Measurements from ENCODE around the gene DRC1. TPM values are rescaled to one million over a fixed set of nuclear protein-coding genes. Genes with fewer than 3 reads are reported as not detected.

Gene DRC1
- total RNA-seq, 1 donor from 2014 or later, result not detected

DNA sequence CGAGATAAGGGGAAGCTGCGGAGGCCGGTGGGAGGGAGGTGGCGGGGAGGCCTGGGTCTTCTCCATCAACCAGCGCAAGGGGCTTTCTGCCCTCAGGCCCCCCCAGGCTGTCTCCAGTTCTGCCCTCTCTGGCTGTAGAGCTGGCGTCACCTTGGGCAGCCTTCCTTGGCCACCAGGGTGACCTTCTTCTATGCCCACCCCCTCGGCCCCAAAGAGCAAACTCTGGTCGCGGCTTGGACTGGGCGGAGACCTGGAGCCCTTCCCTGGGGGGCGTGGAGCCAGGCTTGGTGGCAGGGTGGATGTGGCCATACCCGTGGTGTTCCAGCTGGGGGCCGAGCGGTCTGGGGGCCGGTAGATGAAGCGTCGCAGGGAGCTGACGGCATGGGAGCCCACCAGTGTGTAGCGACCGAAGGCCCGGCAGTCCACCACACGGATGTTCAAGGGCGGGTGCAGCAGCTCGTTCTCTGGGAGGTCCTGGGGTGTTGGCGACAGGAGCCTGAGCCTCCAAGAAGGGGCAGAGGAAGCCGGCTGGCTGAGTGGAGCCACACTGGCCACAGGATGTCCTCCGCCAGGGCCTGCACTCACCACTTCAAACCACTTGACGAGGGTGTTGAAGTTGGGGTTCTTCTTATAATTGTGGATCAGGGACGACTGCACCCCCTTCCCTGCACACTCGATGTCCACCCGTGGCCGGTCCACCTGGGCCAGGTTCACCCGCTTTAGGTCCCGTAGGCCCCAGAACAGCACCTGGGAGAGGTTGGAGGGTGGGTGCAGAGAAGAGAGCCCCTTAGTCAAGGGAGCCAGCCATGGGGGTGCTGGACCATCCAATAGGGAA, 71.3 kb downstream of the DRC1 start:
- no peak for DNase-seq
- intact Hi-C loops (cut with micrococcal nuclease), result no loop called here
- no peak for ATAC-seq

DNA sequence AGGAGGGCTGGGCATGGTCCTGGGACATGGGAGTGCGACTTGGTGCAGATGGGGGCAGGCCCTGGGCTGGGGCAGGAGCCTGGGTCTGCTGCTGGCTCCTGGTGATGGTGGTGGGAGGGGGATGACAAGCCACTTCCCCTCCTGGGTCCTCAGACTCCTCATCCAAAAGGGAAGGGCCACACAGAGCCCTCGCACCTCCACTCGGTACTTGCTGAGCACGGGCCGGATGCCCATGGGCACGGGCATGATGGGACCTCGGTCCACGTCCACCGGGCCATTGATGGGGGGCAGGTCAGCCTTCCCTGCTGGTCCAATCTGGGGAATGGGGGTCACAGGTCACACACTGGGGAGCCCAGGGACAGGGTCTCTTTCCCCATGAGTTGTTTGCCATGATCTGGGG, 72.1 kb downstream of the DRC1 start:
- DNase-seq, result no peak
- intact Hi-C loops (cut with micrococcal nuclease), result no loop called here
- no peak for ATAC-seq

DNA sequence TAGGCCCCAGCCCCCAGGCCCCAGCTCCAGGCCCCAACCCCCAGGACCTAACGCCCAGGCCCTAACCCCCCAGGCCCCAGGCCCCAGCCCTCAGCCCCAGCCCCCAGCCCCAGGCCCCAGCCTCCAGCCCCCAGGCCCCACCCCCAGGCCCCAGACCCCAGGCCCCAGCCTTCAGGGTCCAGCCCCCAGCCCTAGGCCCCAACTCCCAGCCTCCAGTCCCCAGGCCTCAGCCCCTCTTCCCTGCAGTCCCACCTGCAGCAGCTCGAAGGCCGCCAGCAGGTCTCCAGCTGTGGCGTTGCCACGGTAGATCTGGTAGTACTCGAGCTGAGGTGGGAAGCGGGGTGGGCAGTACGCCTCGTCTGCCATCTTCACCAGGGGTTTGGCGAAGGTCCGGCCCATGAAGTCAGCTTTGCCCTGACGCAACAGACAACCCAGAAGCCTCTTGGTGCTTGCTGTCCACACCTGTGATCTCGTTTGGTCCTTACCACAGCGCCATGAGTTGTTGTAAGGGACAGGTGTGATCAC, 72.6 kb downstream of the DRC1 start:
- DNase-seq (no peak), ATAC-seq (no peak)
- intact Hi-C loops (cut with micrococcal nuclease), result no loop called here

DNA sequence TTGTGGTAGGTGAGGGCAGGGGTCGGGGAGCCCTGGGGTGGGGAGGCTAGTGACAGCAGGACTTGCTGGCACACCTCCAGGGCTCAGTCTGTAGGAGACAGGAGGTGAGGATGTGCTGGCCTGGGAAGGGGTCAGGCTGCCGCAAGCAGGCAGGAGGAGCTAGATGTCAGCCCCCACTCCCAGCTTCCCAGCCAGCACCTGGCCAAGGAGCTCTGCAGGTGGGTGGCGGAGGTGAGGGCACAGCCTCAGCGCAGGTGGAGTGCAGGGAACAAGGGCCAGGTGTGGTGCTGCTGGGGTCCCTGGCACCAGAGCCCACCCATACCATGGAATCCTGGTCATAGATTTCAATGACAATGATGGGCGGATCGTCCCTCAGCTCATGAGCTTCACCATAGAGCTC, 73.3 kb downstream of the DRC1 start:
- intact Hi-C loops (cut with micrococcal nuclease), result no loop called here
- ATAC-seq (no peak), DNase-seq (no peak)

DNA sequence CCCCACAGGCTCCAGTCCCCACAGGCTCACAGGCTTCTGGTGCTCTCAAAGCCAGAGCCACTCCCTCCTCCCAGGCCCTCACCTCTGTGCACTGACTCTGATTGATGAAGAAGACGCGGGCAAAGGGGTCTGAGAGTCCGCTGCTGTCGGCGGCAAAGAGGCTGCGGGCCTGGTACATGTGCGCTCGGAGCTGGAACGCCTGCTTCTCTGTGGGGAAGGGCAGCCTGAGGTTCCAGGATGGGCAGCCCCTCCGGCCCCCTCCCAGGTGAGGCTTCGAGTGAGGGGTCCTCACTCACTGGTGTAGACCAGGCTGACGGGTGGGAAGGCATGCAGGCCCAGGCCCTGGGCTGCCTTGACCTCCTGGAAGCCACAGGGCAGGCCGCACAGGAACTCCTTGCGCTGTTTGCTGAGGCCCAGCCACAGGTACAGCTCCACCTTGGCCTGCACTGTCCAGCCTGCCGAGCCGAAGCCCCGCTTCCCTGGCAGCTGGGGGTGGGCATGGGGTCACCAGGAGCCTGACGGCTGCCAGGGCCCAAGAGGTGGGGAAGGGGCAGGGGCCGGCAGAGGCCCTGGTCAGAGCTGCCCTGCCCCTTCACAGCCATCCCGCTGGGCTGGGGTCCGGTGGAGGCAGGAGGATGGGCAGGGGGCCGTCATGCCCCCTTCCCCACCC, 74.2 kb downstream of the DRC1 start:
- DNase-seq (no peak), ATAC-seq (no peak)
- intact Hi-C loops (cut with micrococcal nuclease), result no loop called here

DNA sequence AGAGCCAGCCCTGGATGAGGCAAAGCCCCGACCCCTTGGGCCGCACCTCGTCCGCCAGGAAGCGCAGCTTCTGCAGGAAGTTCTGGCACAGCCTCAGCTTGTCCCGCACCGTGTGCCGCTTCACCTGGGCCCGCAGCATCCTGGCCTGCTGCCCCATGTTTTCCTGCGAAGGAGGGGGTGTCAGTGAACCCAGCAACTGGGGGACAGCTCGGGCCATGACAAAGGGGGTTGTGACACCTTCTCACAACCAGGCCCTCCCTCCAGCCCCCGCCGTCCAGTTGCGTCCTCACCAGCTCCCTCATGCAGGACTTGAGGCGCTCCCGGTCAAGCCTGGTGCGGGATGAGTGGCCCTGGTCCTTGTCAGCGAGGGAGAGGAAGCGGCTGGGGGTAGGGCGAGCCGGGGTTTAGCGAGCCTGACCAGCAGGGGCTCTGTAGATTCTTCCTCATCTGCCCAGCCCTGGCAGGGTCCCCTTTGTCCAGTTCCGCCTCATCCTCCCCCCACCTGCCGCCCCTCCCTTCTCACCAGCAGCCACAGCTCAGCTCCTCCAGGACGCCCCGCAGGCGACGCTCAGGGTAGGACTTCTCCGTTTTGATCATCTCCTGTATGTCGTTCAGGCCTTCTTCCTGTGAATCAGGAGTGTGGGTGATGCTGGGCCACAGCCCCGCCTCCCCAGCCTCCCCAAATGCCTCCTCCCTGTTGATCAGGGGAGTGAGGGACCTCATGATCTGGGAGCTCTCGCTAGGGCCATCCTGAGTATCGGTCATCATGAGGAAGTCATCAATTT, 75.6 kb downstream of the DRC1 start:
- ATAC-seq (no peak), DNase-seq (no peak)
- intact Hi-C loops (cut with micrococcal nuclease), result no loop called here

DNA sequence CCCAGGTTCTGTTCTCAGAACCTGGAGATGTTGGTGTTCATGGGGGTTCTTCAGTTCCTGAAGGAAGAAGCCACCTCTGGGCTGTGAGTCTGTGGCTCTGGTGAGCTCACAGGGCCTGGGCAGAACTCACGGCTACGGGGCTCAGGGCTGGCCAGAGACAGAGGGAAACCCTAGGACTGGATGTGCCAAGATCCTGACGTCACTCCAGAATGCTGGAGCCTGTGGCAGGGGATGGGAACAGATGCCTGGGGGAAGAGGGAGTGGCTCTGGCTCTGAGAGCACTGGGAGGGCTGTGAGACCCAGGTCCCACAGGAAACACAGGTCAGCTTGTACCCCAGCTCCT, 76.2 kb downstream of the DRC1 start, which contains the start of gene OTOF:
Gene OTOF, minus strand, starts transcription at position 214 of the 343 bp plus-strand sequence.
- ATAC-seq (peak; percentile 91), DNase-seq (peak; percentile 64)
- intact Hi-C loops (cut with micrococcal nuclease), result no loop called here

DNA sequence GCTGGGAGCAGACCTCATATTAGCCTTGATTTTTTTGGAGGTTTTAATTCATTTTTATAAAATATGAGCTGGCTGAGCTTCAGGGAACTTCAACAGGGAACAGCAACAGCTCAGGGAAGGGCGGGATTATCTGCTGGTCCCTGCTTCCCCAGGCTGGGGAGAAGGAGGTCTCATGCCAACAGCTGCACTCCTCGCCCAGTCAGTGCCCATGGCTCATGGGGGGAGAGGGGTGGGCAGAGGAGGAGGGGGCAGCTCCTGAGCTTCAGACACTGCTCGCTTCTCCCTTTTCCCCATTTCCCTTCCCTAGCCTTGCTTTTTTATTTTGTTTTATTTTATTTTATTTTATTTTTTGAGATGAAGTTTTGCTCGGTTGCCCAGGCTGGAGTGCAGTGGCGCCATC, 76.6 kb downstream of the DRC1 start:
- peak; percentile 12 for ATAC-seq
- intact Hi-C loops (cut with micrococcal nuclease), result no loop called here
- no peak for DNase-seq

DNA sequence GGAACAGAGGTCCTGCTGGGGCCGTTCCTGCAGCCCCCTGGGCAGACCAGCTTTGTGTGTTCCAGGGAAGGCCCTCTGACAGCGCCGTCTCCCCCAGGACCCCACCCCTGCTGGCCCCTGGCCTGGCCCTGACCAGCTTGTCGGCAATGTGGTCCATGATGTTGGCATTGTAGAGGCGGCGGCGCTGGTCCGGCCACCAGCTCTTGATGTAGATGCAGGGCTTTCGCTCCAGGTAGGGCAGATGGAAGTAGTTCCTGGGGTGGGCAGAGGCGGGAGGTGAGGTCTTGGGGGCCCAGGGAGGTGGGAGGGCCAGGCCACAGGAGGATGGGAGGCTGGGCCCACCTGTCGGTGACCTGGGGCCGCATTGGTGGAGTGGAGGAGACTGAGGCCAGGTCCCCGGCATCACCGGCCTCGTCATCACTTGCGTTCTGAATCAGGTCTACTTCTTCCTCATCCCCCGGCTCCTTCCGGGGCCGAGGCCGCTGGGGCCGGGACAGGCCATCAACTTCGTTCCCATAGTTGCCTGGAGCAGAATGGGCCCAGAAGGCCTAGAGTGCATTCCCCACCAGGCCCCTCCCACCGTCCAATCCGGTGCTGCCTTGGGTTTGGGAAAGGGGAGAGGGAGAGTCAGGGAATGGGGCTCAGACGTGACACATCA, 77.5 kb downstream of the DRC1 start:
- DNase-seq (no peak), ATAC-seq (no peak)
- intact Hi-C loops (cut with micrococcal nuclease), result no loop called here

DNA sequence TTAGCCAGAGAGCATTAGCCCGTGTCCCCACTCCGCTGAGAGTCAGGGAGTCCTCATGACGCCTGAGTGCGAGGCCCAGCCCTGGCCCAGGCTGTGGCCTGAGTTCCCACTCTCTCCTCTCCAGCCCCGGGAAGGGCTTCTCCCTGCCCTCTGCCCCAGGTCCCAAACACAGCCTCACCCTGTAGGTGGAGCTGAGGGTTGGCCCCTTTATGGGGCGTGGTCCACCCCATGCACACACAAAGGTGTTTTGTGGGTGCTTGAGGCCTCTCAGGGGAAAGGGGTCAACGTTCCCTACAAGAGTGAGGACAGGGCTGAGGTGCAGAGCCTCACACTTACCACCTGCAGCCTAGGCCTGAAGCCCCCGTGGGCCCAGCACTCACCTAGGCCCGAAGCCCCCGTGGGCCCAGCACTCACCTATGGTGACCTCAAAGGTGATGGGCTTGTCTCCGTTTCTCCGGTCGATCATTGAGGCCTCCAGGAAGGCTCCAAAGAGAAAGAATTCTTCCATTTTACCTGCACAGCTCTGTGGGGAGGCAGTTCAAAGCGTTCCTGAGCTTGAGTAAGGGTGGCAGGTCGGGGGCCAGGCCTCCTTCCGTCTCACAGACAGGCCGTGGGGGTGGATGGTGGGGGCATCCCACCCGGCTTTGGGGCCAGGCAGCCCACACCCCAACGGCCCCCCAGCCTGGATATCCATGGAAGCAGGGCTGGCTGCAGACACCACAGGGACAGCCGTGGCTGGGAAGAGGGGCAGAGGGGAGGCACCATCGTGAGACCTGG, 78.3 kb downstream of the DRC1 start:
- no peak for DNase-seq
- no peak for ATAC-seq
- intact Hi-C loops (cut with micrococcal nuclease), result no loop called here

DNA sequence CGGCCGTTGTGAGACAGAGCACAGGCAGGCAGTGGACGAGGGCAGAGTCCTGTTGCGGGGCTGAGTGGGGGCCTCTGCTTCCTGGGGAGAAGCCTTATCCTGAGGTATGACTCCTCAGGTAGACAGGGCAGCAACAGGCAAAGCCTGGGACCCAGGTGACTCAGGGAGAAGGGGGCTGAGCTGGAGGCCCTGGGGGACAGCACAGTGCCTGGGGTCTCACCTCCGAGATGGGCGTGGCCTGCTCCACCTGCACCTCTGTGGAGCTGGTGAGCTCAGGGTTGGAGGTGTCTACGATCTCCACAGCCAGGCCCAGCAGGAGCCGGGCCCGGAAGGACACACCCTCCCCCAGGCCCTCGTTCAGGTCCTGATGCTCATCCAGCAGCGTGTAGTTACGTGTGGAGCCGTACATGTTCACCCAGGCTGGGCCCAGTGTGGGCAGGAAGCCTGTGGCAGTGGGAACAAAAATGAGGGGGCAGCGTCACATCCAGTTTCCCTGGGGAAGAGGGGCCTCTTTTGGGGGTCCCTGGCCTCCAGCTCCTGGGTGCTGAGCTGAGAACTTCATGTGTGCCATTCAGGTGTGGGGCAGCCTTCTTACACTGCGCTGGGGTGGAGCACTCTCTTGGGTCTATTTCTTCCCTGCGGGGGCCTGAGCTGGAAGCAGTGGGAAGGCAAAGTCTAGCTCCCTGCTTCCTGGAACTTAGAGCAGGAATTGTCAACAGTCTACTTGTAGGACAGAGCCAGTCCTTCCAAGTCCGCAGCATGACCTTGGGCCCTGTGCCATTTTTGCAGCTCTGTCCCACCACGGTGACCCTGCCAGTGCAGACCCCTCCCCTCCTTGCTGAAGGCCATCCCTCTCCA, 79.1 kb downstream of the DRC1 start:
- intact Hi-C loops (cut with micrococcal nuclease), result no loop called here
- ATAC-seq, result no peak
- no peak for DNase-seq

DNA sequence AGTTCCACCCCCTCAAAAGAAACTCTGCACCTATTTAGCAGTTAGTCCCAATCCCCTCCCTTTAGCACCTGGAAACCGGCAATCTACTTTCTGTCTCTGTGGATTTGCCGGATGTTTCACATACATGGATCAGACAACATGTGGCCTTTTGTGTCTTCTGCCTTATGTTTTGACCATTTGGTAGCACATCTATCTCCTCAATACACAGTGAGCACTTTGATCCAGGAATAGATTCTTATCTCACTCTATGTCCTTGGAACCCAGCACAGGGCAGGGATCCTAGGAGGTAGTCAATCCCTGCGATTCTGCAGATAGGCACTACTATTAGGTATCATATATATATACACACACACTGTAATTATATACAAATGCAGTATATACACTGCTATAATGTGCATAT, 80.0 kb downstream of the DRC1 start:
- ATAC-seq, result no peak
- no peak for DNase-seq
- intact Hi-C loops (cut with micrococcal nuclease), result no loop called here

DNA sequence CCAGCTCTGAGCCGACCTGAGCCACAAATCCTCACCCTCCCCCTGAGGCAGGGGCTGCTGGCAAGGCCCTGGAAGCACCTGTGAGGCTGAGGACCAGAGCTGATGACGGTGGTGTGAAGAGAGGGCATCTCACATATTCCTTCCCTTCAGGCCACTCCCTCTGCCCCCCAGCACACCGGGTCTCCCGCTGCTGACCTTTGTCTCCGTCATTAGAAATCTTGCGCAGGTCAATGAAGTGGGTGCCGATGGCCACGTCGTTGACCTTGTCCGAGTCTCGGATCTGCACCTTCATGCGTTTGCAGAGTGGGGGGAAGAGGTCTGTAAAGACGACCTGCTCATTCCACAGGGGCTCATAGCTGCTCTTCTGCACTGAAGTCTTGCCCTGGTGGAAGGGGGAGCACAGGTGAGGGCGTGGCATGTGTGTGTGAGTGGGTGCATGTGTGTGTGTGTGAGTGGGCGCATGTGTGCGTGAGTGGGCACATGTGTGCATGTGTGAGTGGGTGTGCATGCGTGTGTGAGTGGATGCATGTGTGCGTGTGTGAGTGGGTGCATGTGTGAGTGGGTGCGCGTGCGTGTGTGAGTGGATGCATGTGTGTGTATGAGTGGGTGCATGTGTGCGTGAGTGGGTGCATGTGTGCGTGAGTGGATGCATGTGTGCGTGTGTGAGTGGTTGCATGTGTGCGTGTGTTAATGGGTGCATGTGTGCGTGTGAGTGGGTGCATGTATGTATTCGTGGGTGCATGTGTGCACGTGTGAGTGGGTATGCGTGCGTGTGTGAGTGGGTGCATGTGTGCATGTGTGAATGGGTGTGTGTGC, 80.7 kb downstream of the DRC1 start:
- ATAC-seq, result no peak
- intact Hi-C loops (cut with micrococcal nuclease), result no loop called here
- DNase-seq, result no peak

DNA sequence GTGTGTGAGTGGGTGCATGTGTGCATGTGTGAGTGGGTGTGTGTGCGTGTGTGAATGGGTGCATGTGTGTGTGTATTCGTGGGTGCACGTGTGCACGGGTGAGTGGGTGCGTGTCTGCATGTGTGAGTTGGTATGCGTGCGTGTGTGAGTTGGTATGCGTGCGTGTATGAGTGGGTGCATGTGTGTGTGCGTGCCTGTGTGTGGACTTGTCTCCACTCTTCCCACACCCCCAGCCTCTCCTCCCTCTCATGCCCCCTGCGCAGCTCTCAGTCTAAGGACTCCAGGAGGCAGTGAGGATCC, 81.3 kb downstream of the DRC1 start:
- intact Hi-C loops (cut with micrococcal nuclease), result no loop called here
- no peak for ATAC-seq
- DNase-seq, result no peak

DNA sequence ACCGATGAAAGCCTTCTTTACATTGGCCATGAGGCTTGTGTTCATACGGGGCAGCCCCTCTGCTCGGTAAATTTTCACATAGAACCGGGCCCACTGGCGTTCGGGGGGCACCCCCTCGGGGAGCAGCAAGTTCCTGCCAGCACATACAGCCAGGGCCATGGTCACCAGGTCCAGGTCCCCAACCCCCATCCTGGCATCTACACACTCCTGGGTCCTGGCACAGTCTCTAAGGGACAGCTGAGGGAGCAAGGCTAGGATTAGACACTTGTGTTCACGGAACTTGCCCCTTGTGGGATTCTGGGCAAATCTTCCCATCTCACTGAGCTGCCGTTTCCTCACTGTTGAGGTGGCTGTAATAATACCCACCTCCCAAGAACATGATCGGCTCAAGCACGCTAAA, 81.8 kb downstream of the DRC1 start:
- ATAC-seq (peak; percentile 59), DNase-seq (no peak)
- intact Hi-C loops (cut with micrococcal nuclease), result no loop called here

DNA sequence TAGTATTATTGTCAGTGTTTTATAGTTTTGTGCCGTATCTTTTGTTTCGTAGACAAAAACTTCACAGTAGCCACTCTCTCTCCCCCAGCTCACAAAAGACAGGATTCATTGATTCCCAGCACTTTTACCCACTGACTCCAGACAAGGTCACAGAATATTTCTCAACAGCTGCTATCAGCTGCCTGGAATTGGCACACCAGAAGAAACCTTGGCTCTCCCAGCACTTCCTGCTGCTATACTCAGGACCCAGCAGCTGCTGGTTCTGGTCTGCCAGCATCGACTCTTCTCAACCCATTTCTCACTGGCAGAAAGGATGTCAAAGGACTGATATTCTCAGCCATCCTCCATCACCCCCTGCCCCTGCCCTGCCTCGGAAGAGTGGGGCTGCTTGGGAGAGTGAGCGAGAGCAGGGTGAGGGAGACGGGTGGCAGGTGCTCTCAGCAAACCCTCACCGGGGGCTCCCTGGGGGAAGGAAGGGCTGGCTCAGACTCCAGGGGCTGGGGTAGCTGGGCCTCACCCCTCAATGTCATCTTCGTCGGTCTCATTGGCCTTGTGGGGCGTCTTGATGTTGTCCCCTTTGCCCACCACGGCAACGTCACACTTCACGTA, 82.3 kb downstream of the DRC1 start:
- intact Hi-C loops (cut with micrococcal nuclease), result no loop called here
- ATAC-seq, result peak; percentile 89
- DNase-seq, result no peak

DNA sequence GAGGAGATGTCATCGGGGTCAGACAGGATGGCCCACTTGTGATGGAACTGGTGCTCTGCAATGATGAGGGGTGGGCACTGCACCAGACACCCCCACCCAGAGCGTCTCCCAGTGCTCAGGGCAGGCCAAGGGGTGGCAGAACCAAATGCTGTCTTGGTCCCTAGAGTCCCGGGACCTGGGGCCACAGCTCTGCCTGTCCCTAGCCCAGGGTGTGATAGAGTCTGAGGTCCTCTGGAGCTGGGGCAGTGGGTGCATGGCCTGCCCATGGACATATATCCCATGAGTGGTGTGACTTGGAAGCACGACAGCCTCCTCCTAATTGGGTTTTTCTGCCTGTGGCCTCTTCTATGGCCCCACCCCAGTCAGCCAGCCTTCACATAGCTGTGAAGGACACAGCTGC, 82.9 kb downstream of the DRC1 start:
- ATAC-seq (no peak), DNase-seq (no peak)
- intact Hi-C loops (cut with micrococcal nuclease), result no loop called here
